Endothelial cell of umbilical vein (primary cell): Measurements from ENCODE around the gene LCN15.

ENCODE experiments used
- CTCF ChIP-seq, 2 donors: IDR thresholded peaks; 1 replicate in 1 of 2; 2 replicates in 1 of 2; pipeline ENCODE4 v1.5.1; 2011; ENCODE audit warnings: low read length in 2 of 2, mild to moderate bottlenecking in 2 of 2, moderate library complexity in 2 of 2, control low read depth in 1 of 2, inconsistent platforms in 1 of 2, low read depth in 1 of 2; ENCODE audit not compliant: insufficient read depth in 1 of 2; ENCODE audit errors: extremely low read depth in 1 of 2
- FOS ChIP-seq: IDR thresholded peaks from 2 replicates; pipeline ENCODE4 v1.6.1; 2011; ENCODE audit warnings: mild to moderate bottlenecking, low read length, moderate library complexity, borderline replicate concordance; ENCODE audit not compliant: insufficient read depth
- GATA2 ChIP-seq: IDR thresholded peaks from 2 replicates; pipeline ENCODE4 v1.7.0; 2011; ENCODE audit warnings: low read depth, mild to moderate bottlenecking, moderate library complexity, mixed read lengths, low read length; ENCODE audit not compliant: insufficient read length, insufficient read depth
- MYC ChIP-seq: IDR thresholded peaks from one replicate; pipeline ENCODE4 v1.6.1; 2011; ENCODE audit warnings: mild to moderate bottlenecking, low read depth, low read length
- POLR2A ChIP-seq: IDR thresholded peaks from 2 replicates; pipeline ENCODE4 v1.6.1; 2012; ENCODE audit warnings: low read depth, mild to moderate bottlenecking, control low read depth, low read length
- POLR2AphosphoS5 ChIP-seq: IDR thresholded peaks from 2 replicates; pipeline ENCODE4 v1.6.1; 2012; ENCODE audit warnings: low read depth, mild to moderate bottlenecking, control low read depth, low read length, moderate library complexity; ENCODE audit not compliant: insufficient read depth

GRCh38 chr9:136740971-136741882, 23.1 kb downstream of the LCN15 start:
- TF ChIP-seq CTCF (IDR thresholded peaks at IDR 0.05; ENCODE audit: extremely low read depth in 1 of 2, insufficient read depth in 1 of 2, low read depth in 1 of 2, low read length in 2 of 2) (no peak), FOS (no peak), MYC (no peak), POLR2A (no peak), GATA2 (no peak), POLR2AphosphoS5 (no peak)
